WERI-Rb-1 (cell line): ENCODE data around the gene COL5A1.
A peak's percentile ranks its signal among the peaks of the same experiment; 100 is the strongest.
"Not testable (repeated sequence)": the region's sequence is repeated elsewhere in the genome, so short reads cannot be mapped to it uniquely, and the experiment has no call there.

Experiments
- DNase-seq: peaks from one replicate; pipeline ENCODE4 v3.0.0-alpha.2; 2020
- H3K27ac ChIP-seq: fragments of 250-450 bp; sonication (Bioruptor Pico); 2 replicates; pipeline ENCODE4 v1.5.1; 2020; ENCODE audit warnings: mild to moderate bottlenecking, moderate library complexity
- H3K27me3 ChIP-seq: fragments of 250-450 bp; sonication (Bioruptor Pico); 2 replicates; pipeline ENCODE4 v1.5.1; 2021; ENCODE audit warnings: mild to moderate bottlenecking, low read depth, moderate library complexity; ENCODE audit not compliant: insufficient read depth, severe bottlenecking
- H3K36me3 ChIP-seq: fragments of 250-450 bp; sonication (Bioruptor Pico); 2 replicates; pipeline ENCODE4 v1.5.1; 2020; ENCODE audit warnings: mild to moderate bottlenecking, moderate library complexity
- H3K4me3 ChIP-seq: 2 replicates; pipeline ENCODE4 v1.5.1; 2011; ENCODE audit warnings: low read depth, mild to moderate bottlenecking, control low read depth, low read length
- H3K9me3 ChIP-seq: fragments of 250-450 bp; sonication (Bioruptor Pico); 2 replicates; pipeline ENCODE4 v1.5.1; 2021; ENCODE audit warnings: mild to moderate bottlenecking, moderate library complexity; ENCODE audit not compliant: severe bottlenecking
- CTCF ChIP-seq: IDR thresholded peaks from 2 replicates; pipeline ENCODE4 v1.5.1; 2011; ENCODE audit warnings: low read depth, mild to moderate bottlenecking, control low read depth, inconsistent platforms, low read length

The COL5A1 gene

GRCh38 chr9:134708672-134709038 is 67.1 kb downstream of the COL5A1 start:
- TF ChIP-seq CTCF, result no peak

DNA sequence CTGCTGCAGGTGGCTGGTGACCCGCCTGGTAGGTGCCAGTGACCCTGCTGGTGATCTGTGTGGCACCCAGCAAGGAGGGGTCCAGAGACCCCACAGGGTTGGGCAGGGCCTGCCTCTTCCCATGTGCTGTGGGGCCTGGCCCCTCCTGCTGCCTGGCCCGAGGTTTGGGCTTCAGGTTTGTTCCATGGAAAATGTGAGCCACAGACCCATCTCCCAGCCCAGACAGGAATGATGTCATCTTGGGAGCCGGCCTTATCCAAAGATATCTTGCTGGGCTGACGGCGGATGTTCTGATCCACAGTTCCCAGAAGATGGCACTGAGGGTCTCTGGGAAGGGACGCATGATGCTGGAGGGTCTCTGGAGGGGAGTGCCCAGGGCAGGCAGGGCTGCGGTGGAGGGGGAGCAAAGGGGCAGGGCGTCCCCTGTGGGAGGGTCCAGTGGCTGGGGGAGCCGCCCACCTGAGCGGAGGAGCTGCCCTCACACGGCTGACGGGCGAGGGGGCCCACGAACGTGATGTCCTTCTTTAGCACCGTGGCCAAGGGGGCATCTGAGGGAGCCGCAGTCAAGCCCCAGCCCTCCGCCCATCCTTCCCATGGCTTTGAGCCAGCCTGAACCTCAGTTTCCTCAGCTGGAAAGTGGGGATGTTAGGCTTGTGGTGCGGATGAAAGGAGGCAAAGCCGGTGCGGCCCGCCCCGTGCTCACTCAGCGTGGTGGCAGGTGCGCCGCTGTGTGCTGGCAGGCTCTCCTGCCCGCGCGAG is 68.1 kb downstream of the COL5A1 start:
- TF ChIP-seq CTCF, result no peak
- no peak for DNase-seq
- Histone ChIP-seq H3K27ac (peak overlapping the region; percentile 98), H3K9me3 (no peaks in the 10 kb centered on the region), H3K36me3 (peaks cover 8% of the 10 kb centered on the region), H3K27me3 (no peaks in the 10 kb centered on the region), H3K4me3 (no peak overlapping the region)

More at GRCh38 chr9:134708672-134709038, 67.1 kb downstream of the COL5A1 start:
- DNase-seq, result peak; percentile 40
- H3K9me3 ChIP-seq, result no peaks in the 10 kb centered on the region
- H3K36me3 ChIP-seq, result peaks cover 8% of the 10 kb centered on the region
- no peaks in the 10 kb centered on the region for H3K27me3 ChIP-seq
- peak overlapping the region; percentile 98 for H3K27ac ChIP-seq
- no peak overlapping the region for H3K4me3 ChIP-seq

DNA sequence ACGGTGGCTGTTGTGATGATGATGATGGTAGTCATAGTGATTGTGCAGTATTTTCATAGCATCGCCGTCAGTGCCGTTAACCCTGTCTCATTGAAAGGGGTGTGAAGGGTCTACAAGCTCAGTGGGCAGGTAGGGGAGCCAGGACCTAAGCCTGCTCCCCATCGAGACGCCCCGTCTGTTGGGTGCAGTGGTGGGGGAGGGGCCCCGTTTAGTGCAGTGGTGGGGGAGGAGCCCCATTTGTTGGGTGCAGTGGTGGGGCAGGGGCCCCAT is 68.6 kb downstream of the COL5A1 start:
- Histone ChIP-seq H3K36me3 (peaks cover 8% of the 10 kb centered on the region), H3K9me3 (no peaks in the 10 kb centered on the region), H3K27me3 (no peaks in the 10 kb centered on the region), H3K27ac (peak overlapping the region; percentile 98), H3K4me3 (no peak overlapping the region)
- TF ChIP-seq CTCF, result no peak
- no peak for DNase-seq

- Histone ChIP-seq H3K27ac (peak overlapping the region; percentile 59), H3K27me3 (no peaks in the 10 kb centered on the region), H3K4me3 (no peak overlapping the region), H3K36me3 (peaks cover 8% of the 10 kb centered on the region), H3K9me3 (no peaks in the 10 kb centered on the region)
- DNase-seq, result no peak
- no peak for TF ChIP-seq CTCF
Observed at GRCh38 chr9:134710901-134711300, 69.3 kb downstream of the COL5A1 start.

DNA sequence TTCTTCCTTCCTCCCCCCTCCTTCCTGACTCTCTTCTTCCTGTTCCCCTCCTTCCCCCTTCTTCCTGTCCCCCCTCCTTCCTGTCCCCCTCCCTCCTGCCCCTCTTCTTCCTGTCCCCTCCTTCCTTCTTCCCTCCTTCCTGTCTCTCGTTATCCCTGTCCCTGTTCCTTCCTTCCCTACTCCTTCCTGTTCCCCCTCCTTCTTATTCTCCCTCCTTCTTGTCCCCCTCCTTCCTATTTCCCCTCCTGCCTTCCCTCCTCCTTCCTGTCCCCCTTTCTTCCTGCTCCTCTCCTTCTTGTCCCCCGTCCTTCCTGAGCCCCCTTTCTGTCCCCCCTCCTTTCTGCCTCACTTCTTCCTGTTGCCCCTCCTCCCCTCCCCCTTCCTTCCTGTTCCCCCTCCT is 70.6 kb downstream of the COL5A1 start:
- Histone ChIP-seq H3K9me3 (no peaks in the 10 kb centered on the region), H3K27me3 (no peaks in the 10 kb centered on the region), H3K4me3 (no peak overlapping the region), H3K36me3 (peaks cover 8% of the 10 kb centered on the region), H3K27ac (no peak overlapping the region)
- DNase-seq, result no peak
- no peak for TF ChIP-seq CTCF

- H3K36me3 ChIP-seq, result peaks cover 8% of the 10 kb centered on the region
- H3K27me3 ChIP-seq, result no peaks in the 10 kb centered on the region
- H3K4me3 ChIP-seq, result no peak overlapping the region
- no peak overlapping the region for H3K27ac ChIP-seq
- no peaks in the 10 kb centered on the region for H3K9me3 ChIP-seq
- no peak for DNase-seq
- TF ChIP-seq CTCF, result no peak
Observed at GRCh38 chr9:134712926-134713325, 71.3 kb downstream of the COL5A1 start.

DNA sequence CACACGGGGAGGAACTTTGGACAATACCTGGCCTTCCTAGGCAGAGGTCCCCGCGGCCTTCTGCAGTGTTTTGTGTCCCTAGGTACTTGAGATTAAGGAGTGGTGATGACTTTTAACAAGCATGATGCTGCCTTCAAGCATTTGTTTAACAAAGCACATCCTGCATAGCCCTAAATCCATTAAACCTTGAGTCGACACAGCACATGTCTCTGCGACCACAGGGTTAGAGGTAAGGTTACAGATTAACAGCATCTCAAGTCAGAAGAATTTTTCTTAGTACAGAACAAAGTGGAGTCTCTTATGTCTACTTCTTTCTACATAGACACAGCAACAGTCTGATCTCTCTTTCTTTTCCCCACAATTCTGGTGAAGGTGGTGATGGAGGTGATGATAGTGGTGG is 73.9 kb downstream of the COL5A1 start:
- H3K9me3 ChIP-seq, H3K27me3 ChIP-seq, DNase-seq, H3K36me3 ChIP-seq, H3K4me3 ChIP-seq: not testable (repeated sequence)
- peak overlapping the region; percentile 75 for H3K27ac ChIP-seq
